Activated gamma-delta T cell treated with Interleukin-2 at 50 U/mL for 16 hours (primary cell): ENCODE results near the gene TRIM72.
A peak's percentile ranks its signal among the peaks of the same experiment; 100 is the strongest.
"Not testable (repeated sequence)": the region's sequence is repeated elsewhere in the genome, so short reads cannot be mapped to it uniquely, and the experiment has no call there.

Experiments used
- DNase-seq: peaks from one replicate; pipeline ENCODE4 v3.0.0-alpha.2; 2020

TRIM72 gene

GRCh38 chr16:31258366-31258765 lies 44.4 kb downstream of the TRIM72 start:
- DNase-seq: no peak

DNA sequence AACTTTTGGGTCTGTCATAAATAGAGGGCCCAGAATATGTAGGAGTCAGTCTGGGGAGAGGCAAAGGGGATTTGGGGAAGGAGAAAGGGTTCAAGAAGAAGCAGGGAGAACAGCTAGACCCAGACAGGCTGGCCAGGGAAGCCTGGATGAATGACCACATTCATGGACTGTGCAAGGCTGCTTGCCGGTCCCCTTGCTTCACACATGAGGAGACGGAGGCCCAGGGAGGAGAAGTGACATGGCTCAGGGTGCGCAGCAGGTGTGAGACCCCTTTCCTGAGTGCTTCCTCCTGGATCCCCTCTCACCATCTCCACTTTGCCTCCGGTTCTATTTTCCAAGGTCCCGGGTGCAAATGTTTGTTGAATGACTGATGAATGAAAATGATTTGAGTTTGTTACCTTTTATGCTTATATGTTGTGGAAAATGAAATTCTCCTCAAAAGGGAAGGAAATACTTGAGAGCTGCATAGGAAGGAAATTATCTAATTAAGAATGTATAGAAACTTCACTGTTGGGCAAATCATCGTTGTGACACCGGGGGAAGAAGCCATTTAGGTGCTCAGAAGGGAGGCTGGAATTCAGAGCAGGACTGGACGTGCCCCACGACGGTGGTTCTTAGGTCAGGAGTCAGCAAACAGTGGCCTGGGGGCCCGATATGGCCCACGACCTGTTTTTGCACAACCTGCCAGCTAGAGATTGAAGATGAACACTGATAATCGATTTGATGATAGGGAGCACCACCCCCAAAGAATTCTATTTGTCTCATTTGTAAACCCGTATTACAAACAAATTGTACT lies 46.4 kb downstream of the TRIM72 start:
- no peak for DNase-seq

GRCh38 chr16:31262084-31262483 lies 48.2 kb downstream of the TRIM72 start:
- DNase-seq: no peak

- peak; percentile 54 for DNase-seq
Measured at GRCh38 chr16:31265329-31266245, 51.7 kb downstream of the TRIM72 start.

GRCh38 chr16:31267332-31268032 lies 53.6 kb downstream of the TRIM72 start:
- DNase-seq: no peak

GRCh38 chr16:31268033-31268365 lies 54.1 kb downstream of the TRIM72 start:
- no peak for DNase-seq

- no peak for DNase-seq
Measured at GRCh38 chr16:31268891-31269290, 55.0 kb downstream of the TRIM72 start.

DNA sequence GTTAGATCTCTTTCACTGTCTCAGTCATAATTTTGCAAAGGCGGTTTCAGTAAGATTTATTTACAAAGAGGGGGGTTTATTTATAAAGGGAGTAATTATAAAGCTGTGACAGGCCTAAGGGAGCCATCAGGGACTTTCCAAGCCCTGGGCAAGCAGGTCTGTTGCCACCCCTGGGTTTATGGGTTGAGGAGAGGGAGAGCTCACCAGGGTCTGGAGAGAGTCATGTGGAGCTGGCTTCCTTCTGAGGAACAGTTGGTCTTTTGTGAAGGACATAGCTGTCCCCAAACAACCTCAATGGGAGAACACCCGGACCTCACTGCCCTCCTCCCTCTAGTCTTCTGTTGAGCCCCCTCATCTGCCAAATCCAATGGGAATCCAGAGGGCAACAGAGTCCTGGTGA lies 55.6 kb downstream of the TRIM72 start:
- DNase-seq: no peak

DNA sequence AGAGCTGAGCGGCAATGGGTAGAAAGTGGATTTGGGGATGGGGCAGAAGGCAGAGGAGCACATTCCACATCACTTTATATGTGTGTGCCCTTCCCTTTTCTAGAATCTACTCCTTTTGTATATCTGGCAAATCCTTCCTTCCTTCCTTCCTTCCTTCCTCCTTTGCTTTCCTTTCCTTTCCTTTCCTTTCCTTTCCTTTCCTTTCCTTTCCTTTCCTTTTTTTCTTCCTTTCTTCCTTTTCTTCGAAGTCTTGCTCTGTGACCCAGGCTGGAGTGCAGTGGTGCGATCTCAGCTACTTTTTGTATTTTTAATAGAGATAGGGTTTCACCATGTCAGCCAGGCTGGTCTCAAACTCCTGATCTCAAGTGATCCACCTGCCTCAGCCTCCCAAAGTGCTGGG lies 56.1 kb downstream of the TRIM72 start:
- DNase-seq: not testable (repeated sequence)

DNA sequence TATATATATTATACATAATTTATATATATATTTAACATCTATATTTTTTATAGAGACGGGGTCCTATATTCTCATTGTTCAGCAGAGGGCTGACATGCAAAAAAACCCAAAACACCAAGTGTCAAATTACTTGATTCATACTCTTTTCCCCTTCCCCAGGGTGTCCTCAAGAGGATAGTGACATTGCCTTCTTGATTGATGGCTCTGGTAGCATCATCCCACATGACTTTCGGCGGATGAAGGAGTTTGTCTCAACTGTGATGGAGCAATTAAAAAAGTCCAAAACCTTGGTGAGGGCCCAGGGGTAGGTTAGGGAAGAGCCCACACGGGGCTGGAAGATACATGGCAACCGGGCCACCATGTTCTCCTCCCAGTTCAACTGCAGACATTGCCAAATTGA lies 56.9 kb downstream of the TRIM72 start:
- DNase-seq: no peak

DNA sequence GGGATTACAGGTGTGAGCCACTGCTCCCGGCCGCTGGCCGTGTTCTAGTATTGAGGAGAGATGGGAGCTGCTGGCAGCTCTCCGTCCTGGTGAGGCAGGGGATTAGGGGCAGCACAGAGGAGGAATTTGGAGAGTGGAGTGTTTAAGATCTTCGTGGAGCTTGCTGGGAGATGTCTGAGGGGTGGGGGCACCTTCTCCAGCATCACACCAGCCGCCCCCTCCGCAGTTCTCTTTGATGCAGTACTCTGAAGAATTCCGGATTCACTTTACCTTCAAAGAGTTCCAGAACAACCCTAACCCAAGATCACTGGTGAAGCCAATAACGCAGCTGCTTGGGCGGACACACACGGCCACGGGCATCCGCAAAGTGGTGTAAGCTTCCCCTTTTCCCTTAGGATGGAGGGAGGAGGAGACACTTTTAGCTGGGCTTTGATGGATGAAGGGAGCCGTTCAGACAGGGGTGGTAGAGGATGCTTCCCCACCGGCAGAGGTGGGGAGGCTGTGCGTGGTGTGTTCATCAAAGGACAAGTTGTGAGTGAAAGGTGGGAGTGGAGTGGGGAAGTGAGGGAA lies 57.8 kb downstream of the TRIM72 start:
- DNase-seq: no peak

- no peak for DNase-seq
Measured at GRCh38 chr16:31273187-31273586, 59.3 kb downstream of the TRIM72 start.

DNA sequence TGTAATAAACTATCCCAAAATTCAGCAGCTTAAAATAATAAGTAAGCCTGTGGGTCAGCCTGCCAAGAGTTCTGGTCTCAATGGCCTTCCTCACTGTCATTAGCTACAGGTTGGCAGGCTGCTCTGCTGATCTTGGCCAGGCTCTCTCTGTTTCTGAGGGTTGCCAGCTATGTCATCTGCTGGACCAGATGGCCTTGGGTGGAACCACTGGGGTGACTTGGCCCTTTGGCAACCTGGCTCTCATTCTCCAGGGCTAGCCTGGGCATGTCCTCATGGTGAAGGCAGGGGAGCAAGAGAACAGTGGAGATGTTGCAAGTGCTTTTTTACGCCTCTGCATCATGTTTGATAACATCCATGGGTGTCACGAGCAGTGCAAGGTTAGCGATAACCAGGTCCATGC lies 59.8 kb downstream of the TRIM72 start:
- no peak for DNase-seq

- DNase-seq: no peak
Measured at GRCh38 chr16:31274831-31275816, 61.2 kb downstream of the TRIM72 start.

GRCh38 chr16:31276600-31276999 lies 62.7 kb downstream of the TRIM72 start:
- DNase-seq: no peak

GRCh38 chr16:31277659-31278260 lies 63.8 kb downstream of the TRIM72 start:
- no peak for DNase-seq

DNA sequence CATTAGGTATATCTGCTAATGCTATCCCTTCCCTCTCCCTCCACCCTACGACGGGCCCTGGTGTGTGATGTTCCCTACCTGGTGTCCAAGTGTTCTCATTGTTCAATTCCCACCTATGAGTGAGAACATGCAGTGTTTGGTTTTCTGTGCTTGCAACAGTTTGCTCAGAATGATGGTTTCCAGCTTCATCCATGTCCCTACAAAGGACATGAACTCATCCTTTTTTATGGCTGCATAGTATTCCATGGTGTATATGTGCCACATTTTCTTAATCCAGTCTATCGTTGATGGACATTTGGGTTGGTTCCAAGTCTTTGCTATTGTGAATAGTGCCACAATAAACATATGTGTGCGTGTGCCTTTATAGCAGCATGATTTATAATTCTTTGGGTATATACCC lies 64.9 kb downstream of the TRIM72 start:
- not testable (repeated sequence) for DNase-seq
